Thoracic aorta (tissue), 2 donors: ENCODE results near the gene MYH7. TPM values are rescaled to one million over a fixed set of nuclear protein-coding genes. Genes with fewer than 3 reads are reported as not detected.
"Not testable (repeated sequence)": the region's sequence is repeated elsewhere in the genome, so short reads cannot be mapped to it uniquely, and the experiment has no call there.

Experiments
- ATAC-seq: fragments of 150-250 bp; one replicate; pipeline ENCODE4 v1.8.0; 2017; ENCODE audit warnings: low read depth; ENCODE audit not compliant: insufficient number of reproducible peaks, low FRiP score
- DNase-seq: peaks from one replicate; pipeline ENCODE4 v3.0.0-alpha.2; 2020; ENCODE audit warnings: low spot score
- H3K27ac ChIP-seq, 2 donors: fragments of 200-600 bp; sonication (generic); 1 replicate in 1 of 2; 2 replicates in 1 of 2; pipeline ENCODE4 v1.5.1; 2016; ENCODE audit warnings: mild to moderate bottlenecking in 2 of 2, moderate library complexity in 2 of 2
- H3K27me3 ChIP-seq: fragments of 200-600 bp; sonication (generic); replicated peaks from 2 replicates; pipeline ENCODE4 v1.6.0; 2016; ENCODE audit warnings: mild to moderate bottlenecking; ENCODE audit not compliant: insufficient read depth
- H3K36me3 ChIP-seq: fragments of 200-600 bp; sonication (generic); one replicate; pipeline ENCODE4 v1.5.1; 2016
- H3K4me1 ChIP-seq, 2 donors: fragments of 200-600 bp; sonication (generic); 1 replicate in 1 of 2; 2 replicates in 1 of 2; pipeline versions ENCODE4 v1.5.1 to v1.6.0; 2016; ENCODE audit warnings: low read depth in 2 of 2, mild to moderate bottlenecking in 1 of 2; ENCODE audit not compliant: control insufficient read depth in 1 of 2
- H3K4me3 ChIP-seq: fragments of 200-600 bp; sonication (generic); 2 replicates; pipeline ENCODE4 v1.5.1; 2016; ENCODE audit warnings: mild to moderate bottlenecking
- H3K9me3 ChIP-seq: fragments of 200-600 bp; sonication (generic); 2 replicates; pipeline ENCODE4 v1.5.1; 2016
- total RNA-seq, 2 donors: library from RNA; depleted of rRNA; stranded (reverse); fragments of >200 nt; gene quantifications; one replicate each; pipeline versions ENCODE4 v1.1.0 to v1.2.3, GENCODE V29; 2016
- TF ChIP-seq, protein P1 (sequence below): fragments of 200-600 bp; sonication (generic); IDR thresholded peaks from one replicate; pipeline ENCODE4 v1.5.1; 2019; ENCODE audit warnings: antibody characterized with exemption

Gene MYH7
- total RNA-seq, 2 donors from 2014 or later, result 0.81 TPM; not detected in 1

GRCh38 chr14:23418021-23418420 is 17.4 kb downstream of the MYH7 start:
- H3K4me1 ChIP-seq, result no peaks in the 10 kb centered on the region
- ATAC-seq (no peak), DNase-seq (no peak)
- no peaks in the 10 kb centered on the region for H3K36me3 ChIP-seq
- no peak overlapping the region for H3K4me3 ChIP-seq
- TF ChIP-seq, protein P1, sequence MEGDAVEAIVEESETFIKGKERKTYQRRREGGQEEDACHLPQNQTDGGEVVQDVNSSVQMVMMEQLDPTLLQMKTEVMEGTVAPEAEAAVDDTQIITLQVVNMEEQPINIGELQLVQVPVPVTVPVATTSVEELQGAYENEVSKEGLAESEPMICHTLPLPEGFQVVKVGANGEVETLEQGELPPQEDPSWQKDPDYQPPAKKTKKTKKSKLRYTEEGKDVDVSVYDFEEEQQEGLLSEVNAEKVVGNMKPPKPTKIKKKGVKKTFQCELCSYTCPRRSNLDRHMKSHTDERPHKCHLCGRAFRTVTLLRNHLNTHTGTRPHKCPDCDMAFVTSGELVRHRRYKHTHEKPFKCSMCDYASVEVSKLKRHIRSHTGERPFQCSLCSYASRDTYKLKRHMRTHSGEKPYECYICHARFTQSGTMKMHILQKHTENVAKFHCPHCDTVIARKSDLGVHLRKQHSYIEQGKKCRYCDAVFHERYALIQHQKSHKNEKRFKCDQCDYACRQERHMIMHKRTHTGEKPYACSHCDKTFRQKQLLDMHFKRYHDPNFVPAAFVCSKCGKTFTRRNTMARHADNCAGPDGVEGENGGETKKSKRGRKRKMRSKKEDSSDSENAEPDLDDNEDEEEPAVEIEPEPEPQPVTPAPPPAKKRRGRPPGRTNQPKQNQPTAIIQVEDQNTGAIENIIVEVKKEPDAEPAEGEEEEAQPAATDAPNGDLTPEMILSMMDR, result no peak
- no peaks in the 10 kb centered on the region for H3K9me3 ChIP-seq
- H3K27me3 ChIP-seq, result no peaks in the 10 kb centered on the region
- no peak overlapping the region for H3K27ac ChIP-seq

- H3K9me3 ChIP-seq, H3K4me1 ChIP-seq, H3K4me3 ChIP-seq, DNase-seq, H3K27ac ChIP-seq, H3K36me3 ChIP-seq, H3K27me3 ChIP-seq, ATAC-seq: not testable (repeated sequence)
Measured at GRCh38 chr14:23417269-23417668, 18.2 kb downstream of the MYH7 start.

- H3K4me1 ChIP-seq, result no peaks in the 10 kb centered on the region
- TF ChIP-seq, protein P1, result no peak
- no peak overlapping the region for H3K4me3 ChIP-seq
- no peak overlapping the region for H3K27ac ChIP-seq
- ATAC-seq, result no peak
- H3K36me3 ChIP-seq, result no peaks in the 10 kb centered on the region
- no peak for DNase-seq
- no peaks in the 10 kb centered on the region for H3K9me3 ChIP-seq
- H3K27me3 ChIP-seq, result no peaks in the 10 kb centered on the region
Measured at GRCh38 chr14:23416801-23417200, 18.7 kb downstream of the MYH7 start.

DNA sequence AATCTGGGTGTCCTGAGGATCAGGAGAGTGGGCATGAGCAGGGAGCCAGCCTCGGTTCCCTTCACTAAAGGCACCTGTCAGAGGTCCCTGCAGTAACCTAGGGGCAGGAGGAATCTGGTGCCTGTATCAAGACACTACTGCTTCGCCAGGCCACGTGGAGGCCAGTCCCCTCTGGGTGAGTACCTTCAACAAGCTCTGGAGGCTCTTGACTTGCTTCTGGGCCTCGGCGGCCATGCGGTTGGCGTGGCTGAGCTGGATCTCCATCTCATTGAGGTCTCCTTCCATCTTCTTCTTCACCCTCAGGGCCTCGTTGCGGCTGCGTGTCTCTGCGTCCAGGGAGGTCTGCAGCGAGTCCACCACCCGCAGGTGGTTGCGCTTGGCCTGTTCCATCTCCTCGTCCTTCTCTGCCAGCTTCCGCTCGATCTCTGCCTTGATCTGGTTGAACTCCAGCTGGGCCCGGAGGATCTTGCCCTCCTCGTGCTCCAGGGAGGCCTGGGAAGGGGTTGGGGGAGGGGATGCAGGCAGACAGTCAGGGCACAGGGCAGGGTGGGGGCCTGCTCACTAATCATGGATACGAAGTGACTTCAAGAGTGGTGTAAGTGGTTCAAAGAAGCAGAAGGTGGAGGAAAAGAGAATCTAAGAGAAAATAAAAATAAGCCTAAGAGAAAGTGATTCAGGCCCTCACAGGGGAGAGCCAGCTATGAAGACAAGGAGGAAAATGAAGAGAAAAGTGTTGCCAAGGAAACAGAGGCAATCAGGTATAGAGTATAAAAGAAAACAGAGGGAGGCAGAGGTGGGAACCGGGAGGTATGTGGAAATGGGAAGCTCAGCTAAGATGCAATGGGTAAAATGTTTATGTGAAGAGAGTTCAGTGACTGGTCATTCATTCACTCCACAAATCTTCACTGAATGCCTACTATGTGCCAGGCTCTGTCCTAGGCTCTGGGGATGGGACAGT is 19.4 kb downstream of the MYH7 start:
- Histone ChIP-seq H3K4me3 (no peak overlapping the region), H3K9me3 (no peaks in the 10 kb centered on the region), H3K27me3 (no peaks in the 10 kb centered on the region), H3K4me1 (no peaks in the 10 kb centered on the region), H3K27ac (no peak overlapping the region), H3K36me3 (no peaks in the 10 kb centered on the region)
- TF ChIP-seq, protein P1, result no peak
- ATAC-seq, result no peak
- DNase-seq, result no peak

DNA sequence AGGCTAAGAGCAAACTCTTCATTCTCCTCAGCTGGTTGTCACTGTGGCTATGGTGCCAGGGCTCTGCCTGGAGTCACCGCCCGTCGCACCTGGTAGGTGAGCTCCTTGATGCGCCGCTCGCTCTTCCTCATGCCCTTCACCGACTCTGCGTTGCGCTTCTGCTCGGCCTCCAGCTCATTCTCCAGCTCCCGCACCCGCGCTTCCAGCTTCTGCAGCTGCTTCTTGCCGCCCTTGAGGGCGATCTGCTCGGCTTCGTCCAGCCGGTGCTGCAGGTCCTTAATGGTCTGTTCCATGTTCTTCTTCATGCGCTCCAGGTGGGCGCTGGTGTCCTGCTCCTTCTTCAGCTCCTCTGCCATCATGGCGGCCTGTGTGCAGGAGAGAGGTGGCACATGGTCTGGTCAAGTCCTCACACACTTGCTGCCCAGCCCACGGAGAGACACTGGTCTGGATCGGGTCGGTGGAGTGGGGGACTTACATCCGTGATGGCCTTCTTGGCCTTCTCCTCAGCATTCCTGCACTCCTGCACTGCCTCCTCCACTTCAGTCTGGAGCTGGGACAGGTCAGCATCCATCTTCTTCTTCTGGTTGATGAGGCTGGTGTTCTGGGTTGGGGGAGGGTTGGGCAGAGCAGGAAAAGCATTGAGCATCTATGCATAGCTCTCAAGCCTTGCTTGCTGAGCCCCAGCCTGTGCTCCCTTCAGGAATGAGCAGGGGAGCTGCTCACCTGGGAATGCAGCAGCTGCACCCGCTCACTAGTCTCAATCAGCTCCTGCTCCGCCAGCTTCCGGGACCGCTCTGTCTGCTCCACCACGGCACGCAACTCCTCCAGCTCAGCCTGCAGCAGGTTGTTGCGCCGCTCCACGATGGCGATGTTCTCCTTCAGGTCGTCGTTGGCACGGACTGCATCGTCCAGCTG is 20.3 kb downstream of the MYH7 start:
- TF ChIP-seq, protein P1, result no peak
- Histone ChIP-seq H3K4me1 (no peaks in the 10 kb centered on the region), H3K27ac (no peak overlapping the region), H3K27me3 (no peaks in the 10 kb centered on the region), H3K9me3 (no peaks in the 10 kb centered on the region), H3K36me3 (no peaks in the 10 kb centered on the region), H3K4me3 (no peak overlapping the region)
- DNase-seq, result no peak
- ATAC-seq, result no peak
